GM23338 (cell line): ENCODE results near the gene DAPK1. TPM values are rescaled to one million over a fixed set of nuclear protein-coding genes. Genes with fewer than 3 reads are reported as not detected.
A peak's percentile ranks its signal among the peaks of the same experiment; 100 is the strongest.

Experiments
- ATAC-seq: fragments of 200-7000 bp; cut with Tn5 transposase; 3 replicates; pipeline ENCODE4 v1.9.1; 2020
- DNase-seq: peaks from one replicate; pipeline ENCODE4 v3.0.0-alpha.2; 2015; ENCODE audit warnings: low spot score
- H2AFZ ChIP-seq: fragments of 200-600 bp; sonication (generic); 2 replicates; pipeline ENCODE4 v1.8.0; 2016; ENCODE audit warnings: antibody characterized with exemption, mild to moderate bottlenecking, moderate library complexity
- H3F3A ChIP-seq: fragments of 200-600 bp; sonication (generic); replicated peaks from 2 replicates; pipeline ENCODE4 v1.8.0; 2017; ENCODE audit warnings: antibody characterized with exemption, mixed run types, low read depth
- H3K27ac ChIP-seq: fragments of 200-600 bp; sonication (generic); 2 replicates; pipeline ENCODE4 v1.6.1; 2016; ENCODE audit warnings: low read depth
- H3K27me3 ChIP-seq: fragments of 200-600 bp; sonication (generic); 2 replicates; pipeline ENCODE4 v1.8.0; 2016; ENCODE audit warnings: mild to moderate bottlenecking, mixed run types, moderate library complexity; ENCODE audit not compliant: insufficient read depth
- H3K36me3 ChIP-seq: fragments of 200-600 bp; sonication (generic); 2 replicates; pipeline ENCODE4 v1.8.0; 2016; ENCODE audit warnings: mild to moderate bottlenecking; ENCODE audit not compliant: insufficient read depth
- H3K4me1 ChIP-seq: fragments of 200-600 bp; sonication (generic); 2 replicates; pipeline ENCODE4 v1.8.0; 2016; ENCODE audit warnings: mild to moderate bottlenecking, moderate library complexity; ENCODE audit not compliant: insufficient read depth
- H3K4me2 ChIP-seq: fragments of 200-600 bp; sonication (generic); 2 replicates; pipeline ENCODE4 v1.7.1; 2017; ENCODE audit warnings: mixed run types
- H3K4me3 ChIP-seq: fragments of 200-600 bp; sonication (generic); 2 replicates; pipeline ENCODE4 v1.6.1; 2016; ENCODE audit warnings: mixed run types
- H3K79me2 ChIP-seq: fragments of 200-600 bp; sonication (generic); replicated peaks from 2 replicates; pipeline ENCODE4 v1.8.0; 2017; ENCODE audit warnings: mild to moderate bottlenecking; ENCODE audit not compliant: insufficient read depth
- H3K9me2 ChIP-seq: fragments of 200-600 bp; sonication (generic); 2 replicates; pipeline ENCODE4 v1.8.0; 2017; ENCODE audit not compliant: insufficient read depth
- H4K20me1 ChIP-seq: fragments of 200-600 bp; sonication (generic); replicated peaks from 2 replicates; pipeline ENCODE4 v1.8.0; 2017; ENCODE audit warnings: mild to moderate bottlenecking; ENCODE audit not compliant: insufficient read depth
- H3K27ac Mint-ChIP-seq: 2 replicates; pipeline ENCODE4 v1.8.0; 2020; ENCODE audit warnings: inconsistent platforms, mild to moderate bottlenecking, moderate library complexity, mixed read lengths
- H3K27me3 Mint-ChIP-seq: 3 replicates; pipeline ENCODE4 v1.8.0; 2022; ENCODE audit warnings: low read depth, mild to moderate bottlenecking, moderate library complexity, mixed read lengths, inconsistent platforms; ENCODE audit not compliant: insufficient read depth, poor library complexity
- H3K36me3 Mint-ChIP-seq: 3 replicates; pipeline ENCODE4 v1.8.0; 2021; ENCODE audit warnings: low read depth, mild to moderate bottlenecking, inconsistent platforms, moderate library complexity, mixed read lengths
- H3K4me1 Mint-ChIP-seq: 3 replicates; pipeline ENCODE4 v1.8.0; 2020; ENCODE audit warnings: mild to moderate bottlenecking, inconsistent platforms, mixed read lengths
- H3K4me3 Mint-ChIP-seq: 3 replicates; pipeline ENCODE4 v1.8.0; 2021; ENCODE audit warnings: moderate library complexity, mild to moderate bottlenecking, inconsistent platforms, mixed read lengths
- H3K9me3 Mint-ChIP-seq: 3 replicates; pipeline ENCODE4 v1.8.0; 2020; ENCODE audit warnings: moderate library complexity, mild to moderate bottlenecking, inconsistent platforms, mixed read lengths
- CREB1 ChIP-seq: fragments of 250-450 bp; sonication (Bioruptor Pico); IDR thresholded peaks from 2 replicates; pipeline ENCODE4 v1.5.0; 2020; ENCODE audit warnings: low read depth, mild to moderate bottlenecking, moderate library complexity
- EZH2 ChIP-seq: fragments of 200-600 bp; sonication (generic); IDR thresholded peaks from one replicate; pipeline ENCODE4 v1.8.0; 2017; ENCODE audit warnings: antibody characterized with exemption, mild to moderate bottlenecking, low read depth; ENCODE audit not compliant: unreplicated experiment
- EZH2phosphoT487 ChIP-seq: fragments of 200-600 bp; sonication (generic); IDR thresholded peaks from one replicate; pipeline ENCODE4 v1.8.1; 2018; ENCODE audit warnings: antibody characterized with exemption; ENCODE audit not compliant: unreplicated experiment
- JUNB ChIP-seq: IDR thresholded peaks from one replicate; pipeline ENCODE4 v1.6.1; 2016; ENCODE audit warnings: antibody characterized with exemption; ENCODE audit not compliant: unreplicated experiment
- NANOG ChIP-seq: IDR thresholded peaks from 2 replicates; pipeline ENCODE4 v1.6.1; 2016; ENCODE audit warnings: antibody characterized with exemption, borderline replicate concordance
- POLR2AphosphoS5 ChIP-seq: IDR thresholded peaks from 2 replicates; pipeline ENCODE4 v1.6.1; 2016; ENCODE audit warnings: antibody characterized with exemption, low read depth
- STAT1 ChIP-seq: IDR thresholded peaks from one replicate; pipeline ENCODE4 v1.6.1; 2016; ENCODE audit warnings: antibody characterized with exemption; ENCODE audit not compliant: unreplicated experiment
- ZNF114 ChIP-seq: fragments of 250-450 bp; sonication (Bioruptor Pico); IDR thresholded peaks from 2 replicates; pipeline ENCODE4 v1.5.0; 2020; ENCODE audit warnings: mild to moderate bottlenecking, moderate library complexity
- ZNF331 ChIP-seq: fragments of 250-450 bp; sonication (Bioruptor Pico); IDR thresholded peaks from 2 replicates; pipeline ENCODE4 v1.5.0; 2020; ENCODE audit warnings: low read depth, mild to moderate bottlenecking, moderate library complexity
- polyA plus RNA-seq: library from polyadenylated mRNA; unstranded; fragments of >200 nt; fragmentation: Nextera tagmentation; extraction: Ambion mirVana; gene quantifications from 2 replicates; pipeline ENCODE4 v1.2.1, GENCODE V29; 2016
- total RNA-seq: library from RNA; depleted of rRNA; stranded (reverse); fragments of >200 nt; shearing (Covaris generic); gene quantifications from 2 replicates; pipeline ENCODE4 v1.2.3, GENCODE V29; 2014
- TF ChIP-seq, protein P1 (sequence below): IDR thresholded peaks from 2 replicates; pipeline ENCODE4 v1.6.1; 2016; ENCODE audit warnings: antibody characterized with exemption
- TF ChIP-seq, protein P2 (sequence below): IDR thresholded peaks from one replicate; pipeline ENCODE4 v1.6.1; 2018; ENCODE audit warnings: antibody characterized with exemption; ENCODE audit not compliant: unreplicated experiment

The DAPK1 gene
- total and polyA plus RNA-seq, 2 experiments from 2014 or later: 37.0 to 134 TPM

DNA sequence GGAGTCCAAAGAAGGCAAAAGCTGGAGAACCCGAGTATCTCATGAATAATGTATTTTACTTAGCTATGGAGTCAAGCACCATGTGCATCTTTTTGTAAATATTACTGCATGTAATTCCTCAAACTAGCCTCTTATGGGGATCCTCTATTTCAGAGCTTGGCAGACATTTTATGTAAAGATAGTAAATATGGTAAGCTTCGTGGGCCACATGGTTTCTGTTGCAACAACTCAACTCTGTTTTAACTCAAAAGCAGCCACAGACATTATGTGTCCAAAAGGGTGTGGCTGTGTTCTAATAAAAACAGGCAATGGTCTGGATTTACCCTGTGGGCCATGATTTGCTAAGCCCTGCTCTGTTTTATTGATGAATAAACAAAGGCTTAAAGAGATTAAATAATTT is 17.3 kb downstream of the DAPK1 start (continued):
- TF ChIP-seq, protein P1, sequence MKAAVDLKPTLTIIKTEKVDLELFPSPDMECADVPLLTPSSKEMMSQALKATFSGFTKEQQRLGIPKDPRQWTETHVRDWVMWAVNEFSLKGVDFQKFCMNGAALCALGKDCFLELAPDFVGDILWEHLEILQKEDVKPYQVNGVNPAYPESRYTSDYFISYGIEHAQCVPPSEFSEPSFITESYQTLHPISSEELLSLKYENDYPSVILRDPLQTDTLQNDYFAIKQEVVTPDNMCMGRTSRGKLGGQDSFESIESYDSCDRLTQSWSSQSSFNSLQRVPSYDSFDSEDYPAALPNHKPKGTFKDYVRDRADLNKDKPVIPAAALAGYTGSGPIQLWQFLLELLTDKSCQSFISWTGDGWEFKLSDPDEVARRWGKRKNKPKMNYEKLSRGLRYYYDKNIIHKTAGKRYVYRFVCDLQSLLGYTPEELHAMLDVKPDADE: no peak
- no peak for TF ChIP-seq ZNF331 (CRISPR knock-in tag)
- no peak for TF ChIP-seq STAT1
- no peak for TF ChIP-seq POLR2AphosphoS5
- TF ChIP-seq EZH2: no peak
- TF ChIP-seq CREB1 (CRISPR knock-in tag): no peak
- no peak for TF ChIP-seq EZH2phosphoT487
- no peak for TF ChIP-seq ZNF114 (CRISPR knock-in tag)
- no peak for TF ChIP-seq JUNB
- TF ChIP-seq NANOG: no peak
- TF ChIP-seq, protein P2, sequence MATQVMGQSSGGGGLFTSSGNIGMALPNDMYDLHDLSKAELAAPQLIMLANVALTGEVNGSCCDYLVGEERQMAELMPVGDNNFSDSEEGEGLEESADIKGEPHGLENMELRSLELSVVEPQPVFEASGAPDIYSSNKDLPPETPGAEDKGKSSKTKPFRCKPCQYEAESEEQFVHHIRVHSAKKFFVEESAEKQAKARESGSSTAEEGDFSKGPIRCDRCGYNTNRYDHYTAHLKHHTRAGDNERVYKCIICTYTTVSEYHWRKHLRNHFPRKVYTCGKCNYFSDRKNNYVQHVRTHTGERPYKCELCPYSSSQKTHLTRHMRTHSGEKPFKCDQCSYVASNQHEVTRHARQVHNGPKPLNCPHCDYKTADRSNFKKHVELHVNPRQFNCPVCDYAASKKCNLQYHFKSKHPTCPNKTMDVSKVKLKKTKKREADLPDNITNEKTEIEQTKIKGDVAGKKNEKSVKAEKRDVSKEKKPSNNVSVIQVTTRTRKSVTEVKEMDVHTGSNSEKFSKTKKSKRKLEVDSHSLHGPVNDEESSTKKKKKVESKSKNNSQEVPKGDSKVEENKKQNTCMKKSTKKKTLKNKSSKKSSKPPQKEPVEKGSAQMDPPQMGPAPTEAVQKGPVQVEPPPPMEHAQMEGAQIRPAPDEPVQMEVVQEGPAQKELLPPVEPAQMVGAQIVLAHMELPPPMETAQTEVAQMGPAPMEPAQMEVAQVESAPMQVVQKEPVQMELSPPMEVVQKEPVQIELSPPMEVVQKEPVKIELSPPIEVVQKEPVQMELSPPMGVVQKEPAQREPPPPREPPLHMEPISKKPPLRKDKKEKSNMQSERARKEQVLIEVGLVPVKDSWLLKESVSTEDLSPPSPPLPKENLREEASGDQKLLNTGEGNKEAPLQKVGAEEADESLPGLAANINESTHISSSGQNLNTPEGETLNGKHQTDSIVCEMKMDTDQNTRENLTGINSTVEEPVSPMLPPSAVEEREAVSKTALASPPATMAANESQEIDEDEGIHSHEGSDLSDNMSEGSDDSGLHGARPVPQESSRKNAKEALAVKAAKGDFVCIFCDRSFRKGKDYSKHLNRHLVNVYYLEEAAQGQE: no peak

DNA sequence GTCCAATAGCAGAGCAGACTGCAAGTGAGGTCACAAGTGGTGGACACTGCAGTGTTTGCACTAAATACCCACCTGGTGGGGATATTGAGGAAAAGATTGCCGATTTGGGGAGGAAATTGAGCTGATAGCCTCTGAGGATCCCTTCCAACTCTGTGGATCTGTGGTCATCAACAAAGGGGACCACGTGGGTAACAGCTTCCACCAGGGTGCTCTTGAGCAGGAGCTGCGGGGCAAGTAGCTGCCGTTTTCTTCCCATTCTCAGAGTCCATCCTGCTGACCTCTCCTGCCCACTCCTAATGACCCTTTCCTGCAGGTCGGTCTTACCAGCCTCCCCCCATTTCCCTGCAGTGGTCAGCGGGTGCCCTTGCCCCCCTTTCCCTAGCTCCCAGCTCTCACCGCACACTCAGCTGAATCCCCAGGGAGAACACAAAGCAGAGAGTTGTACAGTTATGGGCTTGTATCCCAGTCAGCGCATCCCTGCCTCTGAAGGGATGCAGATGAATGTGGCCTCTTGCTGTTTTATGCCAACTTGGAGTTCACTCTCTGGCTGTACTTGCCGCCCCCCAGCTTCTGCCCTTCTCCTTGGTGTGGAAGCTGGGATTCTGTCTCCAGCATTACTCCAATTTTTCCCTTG is 18.0 kb downstream of the DAPK1 start:
- Mint-ChIP-seq H3K4me1 (peaks cover 71% of the 10 kb centered on the region), H3K27ac (peak overlapping the region; percentile 83), H3K4me3 (no peak overlapping the region), H3K9me3 (no peaks in the 10 kb centered on the region), H3K27me3 (peaks cover 20% of the 10 kb centered on the region), H3K36me3 (peaks cover 66% of the 10 kb centered on the region)
- ATAC-seq (no peak), DNase-seq (no peak)
- Histone ChIP-seq H4K20me1 (peaks cover 34% of the 10 kb centered on the region), H3F3A (0 out of 2 replicates have a peak, but pooled peaks cover 6% of the 10 kb centered on the region), H3K36me3 (peaks cover 18% of the 10 kb centered on the region), H3K79me2 (peaks cover 98% of the 10 kb centered on the region), H3K4me2 (0 out of 2 replicates have a peak overlapping the region, but pooled peaks have one; percentile 25), H3K4me1 (peaks cover 50% of the 10 kb centered on the region), H3K27ac (0 out of 2 replicates have a peak overlapping the region, but pooled peaks have one; percentile 9), H3K27me3 (no peaks in the 10 kb centered on the region), H2AFZ (no peak overlapping the region), H3K4me3 (no peak overlapping the region), H3K9me2 (no peaks in the 10 kb centered on the region)
- no peak for TF ChIP-seq ZNF114 (CRISPR knock-in tag)
- TF ChIP-seq EZH2: no peak
- TF ChIP-seq, protein P1: no peak
- TF ChIP-seq EZH2phosphoT487: no peak
